K562 (cell line): ENCODE measurements around the gene GORASP1. TPM values are rescaled to one million over a fixed set of nuclear protein-coding genes. Genes with fewer than 3 reads are reported as not detected.

ENCODE experiments used
- ATAC-seq: fragments of 200-7000 bp; cut with Tn5 transposase; 3 replicates; pipeline ENCODE4 v1.9.1; 2020; ENCODE audit warnings: moderate library complexity
- BruUV-seq: library from RNA; stranded (reverse); fragments of 400-500 nt; replicated peaks from 2 replicates; lab custom pipeline; 2021; lab: Mats Ljungman, UMichigan
- CTCF ChIA-PET: fragments of 300-600 bp; formaldehyde crosslinking; extraction: SDS; loops from one replicate; lab custom pipeline; 2021; ENCODE audit warnings: low intra/inter-chr PET ratio; lab: Yijun Ruan, JAX
- POLR2A ChIA-PET: fragments of 300-600, 350-650 bp; sonication (Branson Sonifier 250); formaldehyde crosslinking; extraction: SDS; loops from one replicate; lab custom pipeline; 2021; ENCODE audit warnings: antibody characterized with exemption, inconsistent platforms; lab: Yijun Ruan, JAX
- DNase-seq, 4 experiments: peaks; one replicate each; pipeline versions ENCODE4 v3.0.0 to v3.0.0-alpha.2; 2011 to 2018; ENCODE audit warnings: low spot score in 3 of 4, mixed read lengths in 3 of 4; ENCODE audit errors: extremely low read depth in 1 of 4
- FAIRE-seq: peaks from 2 replicates; lab custom pipeline; 2011; peaks lifted over from hg19 to GRCh38; lab: Jason Lieb, UNC
- H2AFZ ChIP-seq: 2 replicates; pipeline ENCODE4 v1.6.0; 2011; ENCODE audit warnings: low read depth, low read length, control low read depth, inconsistent platforms
- H3K27ac ChIP-seq: fragments of 200-600 bp; 3 replicates; pipeline ENCODE4 v1.8.0; 2011; ENCODE audit warnings: low read depth, mild to moderate bottlenecking, control low read depth, inconsistent platforms, low read length, moderate library complexity, mixed read lengths; ENCODE audit errors: extremely low read depth
- H3K27me3 ChIP-seq, 2 experiments: fragments of 300-600 bp in 1 of 2; 2 replicates in 1 of 2; 3 replicates in 1 of 2; pipeline versions ENCODE4 v1.6.0 to v1.8.0; 2011; ENCODE audit warnings: inconsistent platforms in 2 of 2, low read length in 2 of 2, mild to moderate bottlenecking in 1 of 2, mixed read lengths in 1 of 2, moderate library complexity in 1 of 2; ENCODE audit not compliant: control insufficient read depth in 2 of 2, insufficient read depth in 2 of 2
- H3K36me3 ChIP-seq: fragments of 300-600 bp; 3 replicates; pipeline ENCODE4 v1.8.0; 2011; ENCODE audit warnings: mild to moderate bottlenecking, low read length, inconsistent platforms; ENCODE audit not compliant: control insufficient read depth, insufficient read depth
- H3K4me1 ChIP-seq, 2 experiments: fragments of 200-600 bp in 1 of 2; replicated peaks in 1 of 2; 2 replicates in 1 of 2; 3 replicates in 1 of 2; pipeline versions ENCODE4 v1.5.1 to v1.8.0; 2011; ENCODE audit warnings: inconsistent platforms in 2 of 2, low read length in 2 of 2, mild to moderate bottlenecking in 1 of 2, mixed read lengths in 1 of 2, moderate library complexity in 1 of 2; ENCODE audit not compliant: control insufficient read depth in 2 of 2, insufficient read depth in 2 of 2
- H3K4me2 ChIP-seq: 2 replicates; pipeline ENCODE4 v1.6.1; 2011; ENCODE audit warnings: low read length, control low read depth, inconsistent platforms, mixed read lengths; ENCODE audit not compliant: insufficient read depth
- H3K4me3 ChIP-seq: fragments of 200-600 bp; sonication (generic), shearing (Covaris generic); 2 replicates; pipeline ENCODE4 v1.5.1; 2016; ENCODE audit warnings: control low read depth, inconsistent platforms
- H3K79me2 ChIP-seq: fragments of 200-600 bp; 3 replicates; pipeline ENCODE4 v1.8.0; 2011; ENCODE audit warnings: low read length, inconsistent platforms; ENCODE audit not compliant: control insufficient read depth, insufficient read depth
- H3K9ac ChIP-seq, 2 experiments: 2 replicates each; pipeline versions ENCODE4 v1.6.0 to v1.6.1; 2011; ENCODE audit warnings: low read depth in 2 of 2, low read length in 2 of 2, control low read depth in 1 of 2, inconsistent platforms in 1 of 2, mild to moderate bottlenecking in 1 of 2, mixed read lengths in 1 of 2; ENCODE audit not compliant: insufficient read depth in 1 of 2
- H3K9me1 ChIP-seq: one replicate; pipeline ENCODE4 v1.6.0; 2011; ENCODE audit warnings: inconsistent platforms, mild to moderate bottlenecking, low read length, moderate library complexity; ENCODE audit not compliant: control insufficient read depth, insufficient read depth
- H3K9me3 ChIP-seq: replicated peaks from 2 replicates; pipeline ENCODE4 v1.5.1; 2011; ENCODE audit warnings: low read depth, low read length, inconsistent platforms; ENCODE audit not compliant: control insufficient read depth, insufficient read depth
- H4K20me1 ChIP-seq: replicated peaks from 2 replicates; pipeline ENCODE4 v1.6.1; 2011; ENCODE audit warnings: low read length, inconsistent platforms, mixed read lengths; ENCODE audit not compliant: control insufficient read depth, insufficient read depth
- ATF3 ChIP-seq, 2 experiments: fragments of 450-650 bp in 1 of 2; sonication (generic) in 1 of 2; formaldehyde crosslinking in 1 of 2; IDR thresholded peaks in 1 of 2; conservative IDR thresholded peaks in 1 of 2; 2 replicates each; pipeline versions ENCODE4 v1.6.1 to v1.8.1; 2016 to 2023; ENCODE audit warnings: mild to moderate bottlenecking in 2 of 2, moderate library complexity in 2 of 2, inconsistent platforms in 1 of 2, missing genetic modification reagents in 1 of 2
- CBFA2T2 ChIP-seq: fragments of 450-650 bp; conservative IDR thresholded peaks from 2 replicates; pipeline ENCODE4 v1.6.1; 2017; ENCODE audit warnings: mild to moderate bottlenecking
- ELK3 ChIP-seq: fragments of 450-650 bp; formaldehyde crosslinking; IDR thresholded peaks from 2 replicates; pipeline ENCODE4 v1.4.0; 2020; ENCODE audit warnings: mild to moderate bottlenecking
- FOXM1 ChIP-seq, 2 experiments: fragments of 450-650 bp in 1 of 2; sonication (generic) in 1 of 2; formaldehyde crosslinking in 1 of 2; IDR thresholded peaks; 2 replicates each; pipeline versions ENCODE4 v1.6.1 to v1.9.0; 2017 to 2022; ENCODE audit warnings: low read depth in 2 of 2, mild to moderate bottlenecking in 2 of 2, missing genetic modification reagents in 1 of 2, moderate library complexity in 1 of 2
- RBM17 ChIP-seq: fragments of 200-400 bp; formaldehyde crosslinking; IDR thresholded peaks from 2 replicates; pipeline ENCODE4 v1.6.1; 2017; ENCODE audit warnings: low read depth, mild to moderate bottlenecking, low read length, borderline replicate concordance
- SP1 ChIP-seq: sonication (generic); formaldehyde crosslinking; IDR thresholded peaks from 2 replicates; pipeline ENCODE4 v1.8.1; 2022; ENCODE audit warnings: mild to moderate bottlenecking, missing genetic modification reagents
- THRB ChIP-seq: fragments of 450-650 bp; formaldehyde crosslinking; conservative IDR thresholded peaks from 2 replicates; pipeline ENCODE4 v1.4.0; 2022; ENCODE audit warnings: mild to moderate bottlenecking, missing genetic modification characterization
- ZNF121 ChIP-seq: sonication (generic); formaldehyde crosslinking; conservative IDR thresholded peaks from 2 replicates; pipeline ENCODE4 v1.8.0; 2022; ENCODE audit warnings: missing genetic modification reagents
- ZNF134 ChIP-seq: fragments of 250-450 bp; sonication (Bioruptor Pico); conservative IDR thresholded peaks from 2 replicates; pipeline ENCODE4 v1.4.0; 2020
- ZNF436 ChIP-seq: fragments of 250-450, 450-650 bp; sonication (Bioruptor Pico); formaldehyde crosslinking; IDR thresholded peaks from 2 replicates; pipeline ENCODE4 v1.7.0; 2020; ENCODE audit warnings: mild to moderate bottlenecking
- ZNF561 ChIP-seq: fragments of 450-650 bp; formaldehyde crosslinking; conservative IDR thresholded peaks from 2 replicates; pipeline ENCODE4 v1.4.0; 2020; ENCODE audit warnings: mild to moderate bottlenecking, moderate library complexity
- ZNF57 ChIP-seq: fragments of 450-650 bp; formaldehyde crosslinking; IDR thresholded peaks from 2 replicates; pipeline ENCODE4 v1.4.0; 2020; ENCODE audit warnings: mild to moderate bottlenecking, moderate library complexity
- WGBS: fragments of 100-300 bp; shearing (Covaris generic); methylation state at CpG from one replicate; pipeline ENCODE4 v1.1.6; 2016; ENCODE audit warnings: low coverage, mixed read lengths; ENCODE audit not compliant: insufficient coverage; ENCODE audit errors: missing lambda C conversion rate; 5-methylcytosine and 5-hydroxymethylcytosine counted together
- in situ Hi-C: fragments of 300-500 bp; cut with MboI; formaldehyde crosslinking; loops from 4 replicates; pipeline ENCODE4 v1.15.0; 2018; ENCODE audit warnings: inconsistent platforms, mixed read lengths
- intact Hi-C: fragments of 100-400 bp; cut with micrococcal nuclease; formaldehyde crosslinking; loops from 2 replicates; pipeline ENCODE4 v1.14.2; 2022
- polyA plus RNA-seq, 8 experiments: library from polyadenylated mRNA; depleted of rRNA in 4 of 8; stranded (reverse) in 5 of 8; unstranded in 3 of 8; fragments of >200 nt; fragmentation: Nextera tagmentation in 2 of 8; fragmentation: Illumina TruSeq in 1 of 8; extraction: Ambion mirVana in 2 of 8; extraction: Trizol in 1 of 8; gene quantifications; 2 replicates each; pipeline versions ENCODE4 v1.2.1 to v1.2.3, GENCODE V29; 2011 to 2014; ENCODE audit warnings: inconsistent platforms in 1 of 8, missing spikeins in 1 of 8
- total RNA-seq, 7 experiments: library from RNA; depleted of rRNA in 6 of 7; stranded (reverse); fragments of >200 nt in 6 of 7; fragmentation: Illumina TruSeq in 2 of 7; extraction: Trizol in 2 of 7; gene quantifications; 2 replicates each; pipeline versions ENCODE4 v1.2.1 to v1.2.3, GENCODE V29; 2011 to 2021; ENCODE audit warnings: low replicate concordance in 1 of 7

The GORASP1 gene
- total and polyA plus RNA-seq, 9 of the 15 experiments (the other 6 are each of a cell fraction or from before 2014, with no cell fraction given), result 8.4 to 87.9 (median 67.6) TPM

GRCh38 chr3:39064646-39065045 lies 42.8 kb downstream of the GORASP1 start:
- Histone ChIP-seq H3K27ac (no peak overlapping the region; the same call in 2 of the 3 replicates), H3K36me3 (peaks cover 26% of the 10 kb centered on the region), H2AFZ (no peak overlapping the region), H3K9ac (no peak overlapping the region), H3K27me3 (no peaks in the 10 kb centered on the region), H3K4me3 (no peak overlapping the region), H3K4me1 (no peaks in the 10 kb centered on the region; a peak in 1 of 5 replicates), H3K79me2 (peaks cover 10% of the 10 kb centered on the region), H3K4me2 (no peak overlapping the region), H3K9me3 (no peaks in the 10 kb centered on the region), H3K9me1 (no peaks in the 10 kb centered on the region), H4K20me1 (0 out of 2 replicates have a peak, but pooled peaks cover 5% of the 10 kb centered on the region)
- BruUV-seq, result no TSS peak
- DNase-seq (no peak), ATAC-seq (no peak), FAIRE-seq (no peak)
- 100% methylated on average over 1 of the region's 1 CpG for WGBS
- intact Hi-C loops, result no loop called here
- TF ChIP-seq RBM17 (no peak), SP1 (CRISPR knock-in tag) (no peak), ZNF561 (CRISPR knock-in tag) (no peak), ZNF134 (CRISPR knock-in tag) (no peak), ZNF121 (CRISPR knock-in tag) (no peak)
- ChIA-PET CTCF (interaction anchor here (0.5 kb wide), 1 partner anchor 443 kb away, joined by 3 read pairs; no protein-coding TSS in a partner anchor), POLR2A (no interaction called here)
- in situ Hi-C loops, result no loop called here

- POLR2A ChIA-PET, result interaction anchor here (0.7 kb wide), 1 partner anchor 77 kb away, joined by 3 read pairs; no protein-coding TSS in a partner anchor
- Histone ChIP-seq H3K9ac (no peak overlapping the region), H3K79me2 (peaks cover 18% of the 10 kb centered on the region), H3K4me2 (no peak overlapping the region), H3K27me3 (no peaks in the 10 kb centered on the region), H3K9me1 (no peaks in the 10 kb centered on the region), H3K27ac (no peak overlapping the region), H3K4me3 (no peak overlapping the region), H3K4me1 (no peaks in the 10 kb centered on the region; a peak in 1 of 5 replicates), H3K9me3 (no peaks in the 10 kb centered on the region), H3K36me3 (peaks cover 21% of the 10 kb centered on the region), H2AFZ (no peak overlapping the region), H4K20me1 (0 out of 2 replicates have a peak, but pooled peaks cover 5% of the 10 kb centered on the region)
- WGBS, result 78% methylated on average over 3 of the region's 3 CpGs
- intact Hi-C loops, result no loop called here
- CTCF ChIA-PET, result interaction anchor here (0.6 kb wide), 1 partner anchor 474 kb away, joined by 6 read pairs; no protein-coding TSS in a partner anchor
- FAIRE-seq, result no peak
- no peak for ATAC-seq
- DNase-seq, result no peak
- in situ Hi-C loops, result no loop called here
- BruUV-seq, result no TSS peak
- TF ChIP-seq ZNF57 (CRISPR knock-in tag), result no peak
- no peak for TF ChIP-seq FOXM1 (IDR thresholded peaks at IDR 0.05; ENCODE audit: low read depth)
- no peak for TF ChIP-seq FOXM1 (CRISPR knock-in tag; IDR thresholded peaks at IDR 0.05; ENCODE audit: low read depth)
- TF ChIP-seq THRB (CRISPR knock-in tag), result no peak
- no peak for TF ChIP-seq ATF3 (IDR thresholded peaks at IDR 0.05)
- no peak for TF ChIP-seq ATF3 (CRISPR knock-in tag; conservative IDR thresholded peaks at IDR 0.05)
- TF ChIP-seq ZNF436 (CRISPR knock-in tag), result no peak
- no peak for TF ChIP-seq CBFA2T2
- TF ChIP-seq ELK3 (CRISPR knock-in tag), result no peak
Measured at GRCh38 chr3:39063143-39063542, 44.3 kb downstream of the GORASP1 start.
